Testis (tissue), 2 donors: ENCODE results near the gene KRT81.

Source experiments
- CTCF ChIP-seq, 3 experiments: fragments of 450-650 bp in 2 of 3; fragments of 200-600 bp in 1 of 3; sonication (generic) in 1 of 3; IDR thresholded peaks; one replicate each; pipeline ENCODE4 v1.5.1; 2016 to 2019; ENCODE audit warnings: antibody characterized with exemption in 3 of 3, mild to moderate bottlenecking in 2 of 3, moderate library complexity in 1 of 3
- POLR2A ChIP-seq: fragments of 450-650 bp; IDR thresholded peaks from one replicate; pipeline ENCODE4 v1.6.1; 2017; ENCODE audit warnings: antibody characterized with exemption, mild to moderate bottlenecking, moderate library complexity

- TF ChIP-seq CTCF (IDR thresholded peaks at IDR 0.05) (no peak), POLR2A (no peak)
These were observed 45.9 kb downstream of the KRT81 start for GRCh38 chr12:52245259-52245961.
